Measurements from ENCODE around the gene LHX2.
A peak's percentile ranks its signal among the peaks of the same experiment; 100 is the strongest.

LHX2 gene

GRCh38 chr9:124060844-124061605 is 49.5 kb downstream of the LHX2 start:
- no peak for DNase-seq (ENCODE audit: low read depth)

GRCh38 chr9:124062172-124062571 is 50.6 kb downstream of the LHX2 start:
- DNase-seq (ENCODE audit: low read depth), result no peak

- DNase-seq (ENCODE audit: low read depth), result no peak
Measured at GRCh38 chr9:124066783-124067577, 55.4 kb downstream of the LHX2 start.

GRCh38 chr9:124068251-124068650 is 56.7 kb downstream of the LHX2 start:
- DNase-seq (ENCODE audit: low read depth), result no peak

- no peak for DNase-seq (ENCODE audit: low read depth)
Measured at GRCh38 chr9:124074746-124075145, 63.2 kb downstream of the LHX2 start.

GRCh38 chr9:124075761-124076160 is 64.2 kb downstream of the LHX2 start:
- no peak for DNase-seq (ENCODE audit: low read depth)

GRCh38 chr9:124077915-124078572 is 66.5 kb downstream of the LHX2 start:
- DNase-seq (ENCODE audit: low read depth), result no peak

GRCh38 chr9:124078641-124079040 is 67.1 kb downstream of the LHX2 start:
- DNase-seq (ENCODE audit: low read depth), result peak; percentile 58

- DNase-seq (ENCODE audit: low read depth), result peak; percentile 66
Measured at GRCh38 chr9:124079176-124079925, 67.8 kb downstream of the LHX2 start.

- no peak for DNase-seq (ENCODE audit: low read depth)
Measured at GRCh38 chr9:124082622-124083021, 71.1 kb downstream of the LHX2 start.

All from iris pigment epithelial cell (primary cell).